K562 (cell line): ENCODE data around the gene RAB3GAP2. TPM values are rescaled to one million over a fixed set of nuclear protein-coding genes. Genes with fewer than 3 reads are reported as not detected.
"Not testable (repeated sequence)": the region's sequence is repeated elsewhere in the genome, so short reads cannot be mapped to it uniquely, and the experiment has no call there.

ENCODE experiments used
- ATAC-seq: fragments of 200-7000 bp; cut with Tn5 transposase; 3 replicates; pipeline ENCODE4 v1.9.1; 2020; ENCODE audit warnings: moderate library complexity
- BruUV-seq: library from RNA; stranded (reverse); fragments of 400-500 nt; replicated peaks from 2 replicates; lab custom pipeline; 2021; lab: Mats Ljungman, UMichigan
- CTCF ChIA-PET: fragments of 300-600 bp; formaldehyde crosslinking; extraction: SDS; loops from one replicate; lab custom pipeline; 2021; ENCODE audit warnings: low intra/inter-chr PET ratio; lab: Yijun Ruan, JAX
- POLR2A ChIA-PET: fragments of 300-600, 350-650 bp; sonication (Branson Sonifier 250); formaldehyde crosslinking; extraction: SDS; loops from one replicate; lab custom pipeline; 2021; ENCODE audit warnings: antibody characterized with exemption, inconsistent platforms; lab: Yijun Ruan, JAX
- DNase-seq, 4 experiments: peaks; one replicate each; pipeline versions ENCODE4 v3.0.0 to v3.0.0-alpha.2; 2011 to 2018; ENCODE audit warnings: low spot score in 3 of 4, mixed read lengths in 3 of 4; ENCODE audit errors: extremely low read depth in 1 of 4
- FAIRE-seq: peaks from 2 replicates; lab custom pipeline; 2011; peaks lifted over from hg19 to GRCh38; lab: Jason Lieb, UNC
- H2AFZ ChIP-seq: 2 replicates; pipeline ENCODE4 v1.6.0; 2011; ENCODE audit warnings: low read depth, low read length, control low read depth, inconsistent platforms
- H3K27ac ChIP-seq: fragments of 200-600 bp; 3 replicates; pipeline ENCODE4 v1.8.0; 2011; ENCODE audit warnings: low read depth, mild to moderate bottlenecking, control low read depth, inconsistent platforms, low read length, moderate library complexity, mixed read lengths; ENCODE audit errors: extremely low read depth
- H3K27me3 ChIP-seq, 2 experiments: fragments of 300-600 bp in 1 of 2; 2 replicates in 1 of 2; 3 replicates in 1 of 2; pipeline versions ENCODE4 v1.6.0 to v1.8.0; 2011; ENCODE audit warnings: inconsistent platforms in 2 of 2, low read length in 2 of 2, mild to moderate bottlenecking in 1 of 2, mixed read lengths in 1 of 2, moderate library complexity in 1 of 2; ENCODE audit not compliant: control insufficient read depth in 2 of 2, insufficient read depth in 2 of 2
- H3K36me3 ChIP-seq: fragments of 300-600 bp; 3 replicates; pipeline ENCODE4 v1.8.0; 2011; ENCODE audit warnings: mild to moderate bottlenecking, low read length, inconsistent platforms; ENCODE audit not compliant: control insufficient read depth, insufficient read depth
- H3K4me1 ChIP-seq, 2 experiments: fragments of 200-600 bp in 1 of 2; replicated peaks in 1 of 2; 2 replicates in 1 of 2; 3 replicates in 1 of 2; pipeline versions ENCODE4 v1.5.1 to v1.8.0; 2011; ENCODE audit warnings: inconsistent platforms in 2 of 2, low read length in 2 of 2, mild to moderate bottlenecking in 1 of 2, mixed read lengths in 1 of 2, moderate library complexity in 1 of 2; ENCODE audit not compliant: control insufficient read depth in 2 of 2, insufficient read depth in 2 of 2
- H3K4me2 ChIP-seq: 2 replicates; pipeline ENCODE4 v1.6.1; 2011; ENCODE audit warnings: low read length, control low read depth, inconsistent platforms, mixed read lengths; ENCODE audit not compliant: insufficient read depth
- H3K4me3 ChIP-seq: fragments of 200-600 bp; sonication (generic), shearing (Covaris generic); 2 replicates; pipeline ENCODE4 v1.5.1; 2016; ENCODE audit warnings: control low read depth, inconsistent platforms
- H3K79me2 ChIP-seq: fragments of 200-600 bp; 3 replicates; pipeline ENCODE4 v1.8.0; 2011; ENCODE audit warnings: low read length, inconsistent platforms; ENCODE audit not compliant: control insufficient read depth, insufficient read depth
- H3K9ac ChIP-seq, 2 experiments: 2 replicates each; pipeline versions ENCODE4 v1.6.0 to v1.6.1; 2011; ENCODE audit warnings: low read depth in 2 of 2, low read length in 2 of 2, control low read depth in 1 of 2, inconsistent platforms in 1 of 2, mild to moderate bottlenecking in 1 of 2, mixed read lengths in 1 of 2; ENCODE audit not compliant: insufficient read depth in 1 of 2
- H3K9me1 ChIP-seq: one replicate; pipeline ENCODE4 v1.6.0; 2011; ENCODE audit warnings: inconsistent platforms, mild to moderate bottlenecking, low read length, moderate library complexity; ENCODE audit not compliant: control insufficient read depth, insufficient read depth
- H3K9me3 ChIP-seq: replicated peaks from 2 replicates; pipeline ENCODE4 v1.5.1; 2011; ENCODE audit warnings: low read depth, low read length, inconsistent platforms; ENCODE audit not compliant: control insufficient read depth, insufficient read depth
- H4K20me1 ChIP-seq: replicated peaks from 2 replicates; pipeline ENCODE4 v1.6.1; 2011; ENCODE audit warnings: low read length, inconsistent platforms, mixed read lengths; ENCODE audit not compliant: control insufficient read depth, insufficient read depth
- CREB3L1 ChIP-seq: fragments of 450-650 bp; IDR thresholded peaks from 2 replicates; pipeline ENCODE4 v1.6.1; 2014; ENCODE audit warnings: low read depth, mild to moderate bottlenecking, moderate library complexity, borderline replicate concordance
- DDX20 ChIP-seq: fragments of 450-650 bp; IDR thresholded peaks from 2 replicates; pipeline ENCODE4 v1.6.1; 2016; ENCODE audit warnings: missing genetic modification characterization, low read depth, mild to moderate bottlenecking, missing compliant biosample characterization, moderate library complexity
- GABPB1 ChIP-seq: sonication (generic); formaldehyde crosslinking; IDR thresholded peaks from 2 replicates; pipeline ENCODE4 v1.8.0; 2022; ENCODE audit warnings: mild to moderate bottlenecking, missing genetic modification reagents
- HMGXB4 ChIP-seq: sonication (generic); formaldehyde crosslinking; IDR thresholded peaks from 2 replicates; pipeline ENCODE4 v1.8.1; 2023; ENCODE audit warnings: mild to moderate bottlenecking, missing genetic modification reagents
- MEF2D ChIP-seq: conservative IDR thresholded peaks from 2 replicates; pipeline ENCODE4 v1.6.1; 2016; ENCODE audit warnings: low read depth, missing genetic modification characterization, missing compliant biosample characterization
- WGBS: fragments of 100-300 bp; shearing (Covaris generic); methylation state at CpG from one replicate; pipeline ENCODE4 v1.1.6; 2016; ENCODE audit warnings: low coverage, mixed read lengths; ENCODE audit not compliant: insufficient coverage; ENCODE audit errors: missing lambda C conversion rate; 5-methylcytosine and 5-hydroxymethylcytosine counted together
- in situ Hi-C: fragments of 300-500 bp; cut with MboI; formaldehyde crosslinking; loops from 4 replicates; pipeline ENCODE4 v1.15.0; 2018; ENCODE audit warnings: inconsistent platforms, mixed read lengths
- intact Hi-C: fragments of 100-400 bp; cut with micrococcal nuclease; formaldehyde crosslinking; loops from 2 replicates; pipeline ENCODE4 v1.14.2; 2022
- polyA plus RNA-seq, 8 experiments: library from polyadenylated mRNA; depleted of rRNA in 4 of 8; stranded (reverse) in 5 of 8; unstranded in 3 of 8; fragments of >200 nt; fragmentation: Nextera tagmentation in 2 of 8; fragmentation: Illumina TruSeq in 1 of 8; extraction: Ambion mirVana in 2 of 8; extraction: Trizol in 1 of 8; gene quantifications; 2 replicates each; pipeline versions ENCODE4 v1.2.1 to v1.2.3, GENCODE V29; 2011 to 2014; ENCODE audit warnings: inconsistent platforms in 1 of 8, missing spikeins in 1 of 8
- total RNA-seq, 7 experiments: library from RNA; depleted of rRNA in 6 of 7; stranded (reverse); fragments of >200 nt in 6 of 7; fragmentation: Illumina TruSeq in 2 of 7; extraction: Trizol in 2 of 7; gene quantifications; 2 replicates each; pipeline versions ENCODE4 v1.2.1 to v1.2.3, GENCODE V29; 2011 to 2021; ENCODE audit warnings: low replicate concordance in 1 of 7

The RAB3GAP2 gene
- total and polyA plus RNA-seq, 9 of the 15 experiments (the other 6 are each of a cell fraction or from before 2014, with no cell fraction given): 14.1 to 69.1 (median 32.2) TPM

- TF ChIP-seq HMGXB4 (CRISPR knock-in tag) (no peak), MEF2D (tag) (no peak), DDX20 (tag) (no peak), CREB3L1 (no peak), GABPB1 (CRISPR knock-in tag) (no peak)
Measured at GRCh38 chr1:220159041-220159440, 113.2 kb downstream of the RAB3GAP2 start (continued).

DNA sequence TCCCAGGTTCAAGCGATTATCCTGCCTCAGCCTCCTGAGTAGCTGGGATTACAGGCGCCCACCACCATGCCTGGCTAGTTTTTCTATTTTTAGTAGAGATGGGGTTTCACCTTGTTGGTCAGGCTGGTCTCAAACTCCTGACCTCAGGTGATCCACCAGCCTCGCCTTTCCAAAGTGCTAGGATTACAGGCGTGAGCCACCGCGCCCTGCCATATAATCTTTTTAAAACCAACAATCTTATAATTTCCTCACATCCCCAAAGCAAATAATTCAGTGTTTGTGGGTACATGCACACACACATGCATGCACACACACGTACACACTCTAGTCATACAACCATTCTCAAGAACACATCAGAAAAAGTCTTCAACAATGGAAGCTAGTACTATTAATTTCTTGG is 113.7 kb downstream of the RAB3GAP2 start:
- H3K9me3 ChIP-seq, DNase-seq, H3K9me1 ChIP-seq, in situ Hi-C loops, H3K4me3 ChIP-seq, H3K9ac ChIP-seq, BruUV-seq, H3K4me1 ChIP-seq, H3K4me2 ChIP-seq, ATAC-seq, FAIRE-seq, H4K20me1 ChIP-seq, intact Hi-C loops, H3K27me3 ChIP-seq, H2AFZ ChIP-seq, H3K27ac ChIP-seq, CTCF ChIA-PET, H3K79me2 ChIP-seq: not testable (repeated sequence)
- POLR2A ChIA-PET: interaction anchor here (1.2 kb wide), 1 partner anchor 9 kb away, joined by 3 read pairs; no protein-coding TSS in a partner anchor
- 96% methylated on average over 6 of the region's 7 CpGs for whole genome bisulfite sequencing
- H3K36me3 ChIP-seq: peaks cover 65% of the 10 kb centered on the region
